Measurements from ENCODE around the gene BBS7. TPM values are rescaled to one million over a fixed set of nuclear protein-coding genes. Genes with fewer than 3 reads are reported as not detected.

The BBS7 gene
- polyA plus RNA-seq, 2 donors: 4.9 to 6.8 TPM

GRCh38 chr4:121877041-121877773 is 6.9 kb upstream of the BBS7 start:
- no peaks in the 10 kb centered on the region for H3K27me3 ChIP-seq (ENCODE audit: control insufficient read depth in 1 of 2, insufficient read depth in 2 of 2, low read length in 2 of 2)
- WGBS, 2 donors: 61 to 67% methylated on average over 4 of the region's 4 CpGs
- H3K36me3 ChIP-seq (ENCODE audit: control insufficient read depth in 2 of 2, insufficient read depth in 2 of 2, low read length in 1 of 2): no peaks in the 10 kb centered on the region
- H3K4me1 ChIP-seq (ENCODE audit: control insufficient read depth in 2 of 2, insufficient read depth in 2 of 2, low read length in 1 of 2): no peaks in the 10 kb centered on the region
- no peak overlapping the region for H3K27ac ChIP-seq (ENCODE audit: low read depth in 2 of 2, low read length in 1 of 2)
- no peaks in the 10 kb centered on the region for H3K9me3 ChIP-seq (ENCODE audit: control insufficient read depth in 2 of 2, insufficient read depth in 1 of 2, low read depth in 1 of 2, low read length in 1 of 2)
- H3K4me3 ChIP-seq (ENCODE audit: low read depth in 1 of 2, low read length in 2 of 2): no peak overlapping the region

GRCh38 chr4:121876070-121876469 is 5.8 kb upstream of the BBS7 start:
- no peak overlapping the region for H3K4me3 ChIP-seq (ENCODE audit: low read depth in 1 of 2, low read length in 2 of 2)
- H3K27me3 ChIP-seq (ENCODE audit: control insufficient read depth in 1 of 2, insufficient read depth in 2 of 2, low read length in 2 of 2): no peaks in the 10 kb centered on the region
- no peaks in the 10 kb centered on the region for H3K36me3 ChIP-seq (ENCODE audit: control insufficient read depth in 2 of 2, insufficient read depth in 2 of 2, low read length in 1 of 2)
- no peak overlapping the region for H3K27ac ChIP-seq (ENCODE audit: low read depth in 2 of 2, low read length in 1 of 2)
- WGBS, 2 donors: 92 to 97% methylated on average over 6 of the region's 6 CpGs
- H3K9me3 ChIP-seq (ENCODE audit: control insufficient read depth in 2 of 2, insufficient read depth in 1 of 2, low read depth in 1 of 2, low read length in 1 of 2): no peaks in the 10 kb centered on the region
- H3K4me1 ChIP-seq (ENCODE audit: control insufficient read depth in 2 of 2, insufficient read depth in 2 of 2, low read length in 1 of 2): no peaks in the 10 kb centered on the region

- H3K4me1 ChIP-seq (ENCODE audit: control insufficient read depth in 2 of 2, insufficient read depth in 2 of 2, low read length in 1 of 2): no peaks in the 10 kb centered on the region
- no peak overlapping the region for H3K4me3 ChIP-seq (ENCODE audit: low read depth in 1 of 2, low read length in 2 of 2)
- no peak overlapping the region for H3K27ac ChIP-seq (ENCODE audit: low read depth in 2 of 2, low read length in 1 of 2)
- H3K9me3 ChIP-seq (ENCODE audit: control insufficient read depth in 2 of 2, insufficient read depth in 1 of 2, low read depth in 1 of 2, low read length in 1 of 2): no peaks in the 10 kb centered on the region
- no peaks in the 10 kb centered on the region for H3K36me3 ChIP-seq (ENCODE audit: control insufficient read depth in 2 of 2, insufficient read depth in 2 of 2, low read length in 1 of 2)
- 62 to 89% methylated on average over 2 of the region's 2 CpGs for WGBS, 2 donors
- no peaks in the 10 kb centered on the region for H3K27me3 ChIP-seq (ENCODE audit: control insufficient read depth in 1 of 2, insufficient read depth in 2 of 2, low read length in 2 of 2)
These were observed 5.4 kb upstream of the BBS7 start for GRCh38 chr4:121875652-121876051.

DNA sequence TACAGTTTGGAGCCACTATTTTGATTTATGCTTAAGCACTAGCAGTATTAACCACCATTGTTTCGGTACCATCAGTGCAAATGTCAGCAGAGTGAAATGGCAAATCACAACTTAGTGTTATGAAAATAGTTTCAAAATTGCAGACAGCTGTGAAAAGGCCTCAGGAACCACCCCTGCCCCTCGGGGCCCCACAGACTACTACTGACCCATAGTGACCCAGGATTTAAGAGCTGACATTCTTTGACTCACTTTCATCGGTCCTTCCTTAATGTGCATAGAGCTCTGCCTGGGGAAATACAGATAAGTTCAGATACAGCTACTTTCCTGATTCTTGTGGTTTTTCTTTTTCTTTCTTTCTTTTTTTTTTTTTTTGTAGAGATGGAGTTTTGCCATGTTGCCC is 3.3 kb upstream of the BBS7 start:
- Histone ChIP-seq H3K27ac (ENCODE audit: low read depth in 2 of 2, low read length in 1 of 2) (no peak overlapping the region), H3K36me3 (ENCODE audit: control insufficient read depth in 2 of 2, insufficient read depth in 2 of 2, low read length in 1 of 2) (no peaks in the 10 kb centered on the region), H3K4me1 (ENCODE audit: control insufficient read depth in 2 of 2, insufficient read depth in 2 of 2, low read length in 1 of 2) (peaks cover 2 to 4% of the 10 kb centered on the region in 2 donors), H3K27me3 (ENCODE audit: control insufficient read depth in 1 of 2, insufficient read depth in 2 of 2, low read length in 2 of 2) (no peaks in the 10 kb centered on the region), H3K9me3 (ENCODE audit: control insufficient read depth in 2 of 2, insufficient read depth in 1 of 2, low read depth in 1 of 2, low read length in 1 of 2) (no peaks in the 10 kb centered on the region), H3K4me3 (ENCODE audit: low read depth in 1 of 2, low read length in 2 of 2) (no peak overlapping the region)
- WGBS, 2 donors: 48 to 53% methylated on average over 3 of the region's 3 CpGs

- Histone ChIP-seq H3K27ac (ENCODE audit: low read depth in 2 of 2, low read length in 1 of 2) (no peak overlapping the region), H3K4me3 (ENCODE audit: low read depth in 1 of 2, low read length in 2 of 2) (no peak overlapping the region), H3K36me3 (ENCODE audit: control insufficient read depth in 2 of 2, insufficient read depth in 2 of 2, low read length in 1 of 2) (peaks cover 0 to 3% of the 10 kb centered on the region in 2 donors), H3K27me3 (ENCODE audit: control insufficient read depth in 1 of 2, insufficient read depth in 2 of 2, low read length in 2 of 2) (no peaks in the 10 kb centered on the region), H3K9me3 (ENCODE audit: control insufficient read depth in 2 of 2, insufficient read depth in 1 of 2, low read depth in 1 of 2, low read length in 1 of 2) (no peaks in the 10 kb centered on the region), H3K4me1 (ENCODE audit: control insufficient read depth in 2 of 2, insufficient read depth in 2 of 2, low read length in 1 of 2) (no peaks in the 10 kb centered on the region)
- 87 to 89% methylated on average over 7 of the region's 7 CpGs for WGBS, 2 donors
These were observed 6.5 kb downstream of the BBS7 start for GRCh38 chr4:121863799-121864198.

- Histone ChIP-seq H3K27me3 (ENCODE audit: control insufficient read depth in 1 of 2, insufficient read depth in 2 of 2, low read length in 2 of 2) (no peaks in the 10 kb centered on the region), H3K36me3 (ENCODE audit: control insufficient read depth in 2 of 2, insufficient read depth in 2 of 2, low read length in 1 of 2) (peaks cover 0 to 3% of the 10 kb centered on the region in 2 donors), H3K4me1 (ENCODE audit: control insufficient read depth in 2 of 2, insufficient read depth in 2 of 2, low read length in 1 of 2) (no peaks in the 10 kb centered on the region), H3K27ac (ENCODE audit: low read depth in 2 of 2, low read length in 1 of 2) (no peak overlapping the region), H3K4me3 (ENCODE audit: low read depth in 1 of 2, low read length in 2 of 2) (no peak overlapping the region), H3K9me3 (ENCODE audit: control insufficient read depth in 2 of 2, insufficient read depth in 1 of 2, low read depth in 1 of 2, low read length in 1 of 2) (no peaks in the 10 kb centered on the region)
- WGBS, 2 donors: 91 to 95% methylated on average over 2 of the region's 2 CpGs
These were observed 8.8 kb downstream of the BBS7 start for GRCh38 chr4:121861426-121861825.

- Histone ChIP-seq H3K4me3 (ENCODE audit: low read depth in 1 of 2, low read length in 2 of 2) (no peak overlapping the region), H3K36me3 (ENCODE audit: control insufficient read depth in 2 of 2, insufficient read depth in 2 of 2, low read length in 1 of 2) (peaks cover 0 to 3% of the 10 kb centered on the region in 2 donors), H3K27ac (ENCODE audit: low read depth in 2 of 2, low read length in 1 of 2) (no peak overlapping the region), H3K27me3 (ENCODE audit: control insufficient read depth in 1 of 2, insufficient read depth in 2 of 2, low read length in 2 of 2) (no peaks in the 10 kb centered on the region), H3K9me3 (ENCODE audit: control insufficient read depth in 2 of 2, insufficient read depth in 1 of 2, low read depth in 1 of 2, low read length in 1 of 2) (no peaks in the 10 kb centered on the region), H3K4me1 (ENCODE audit: control insufficient read depth in 2 of 2, insufficient read depth in 2 of 2, low read length in 1 of 2) (no peaks in the 10 kb centered on the region)
These were observed 10.2 kb downstream of the BBS7 start for GRCh38 chr4:121860121-121860520.

DNA sequence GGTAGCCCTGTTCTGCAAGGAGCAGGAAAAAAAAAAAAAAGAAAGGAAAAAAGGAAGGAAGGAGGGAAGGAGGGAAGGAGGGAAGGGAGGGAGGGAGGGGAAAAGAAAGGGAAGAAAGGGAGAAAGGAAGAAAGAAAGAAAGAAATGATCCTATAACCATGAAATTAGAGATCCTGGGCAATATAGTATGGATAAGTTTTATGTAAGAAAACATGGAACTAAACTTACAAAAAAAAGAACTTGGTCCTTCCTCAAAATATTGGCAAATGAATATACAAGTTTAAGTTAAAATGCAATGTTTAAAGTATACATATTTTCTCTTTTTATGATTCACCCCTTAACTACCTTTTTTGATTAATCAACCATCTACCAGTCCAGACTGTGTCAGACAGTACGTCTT is 18.9 kb downstream of the BBS7 start:
- no peaks in the 10 kb centered on the region for H3K9me3 ChIP-seq (ENCODE audit: control insufficient read depth in 2 of 2, insufficient read depth in 1 of 2, low read depth in 1 of 2, low read length in 1 of 2)
- H3K4me1 ChIP-seq (ENCODE audit: control insufficient read depth in 2 of 2, insufficient read depth in 2 of 2, low read length in 1 of 2): no peaks in the 10 kb centered on the region
- no peak overlapping the region for H3K27ac ChIP-seq (ENCODE audit: low read depth in 2 of 2, low read length in 1 of 2)
- H3K27me3 ChIP-seq (ENCODE audit: control insufficient read depth in 1 of 2, insufficient read depth in 2 of 2, low read length in 2 of 2): no peaks in the 10 kb centered on the region
- WGBS, 2 donors: 93 to 95% methylated on average over 1 of the region's 1 CpG
- no peak overlapping the region for H3K4me3 ChIP-seq (ENCODE audit: low read depth in 1 of 2, low read length in 2 of 2)
- H3K36me3 ChIP-seq (ENCODE audit: control insufficient read depth in 2 of 2, insufficient read depth in 2 of 2, low read length in 1 of 2): peaks cover 0 to 6% of the 10 kb centered on the region in 2 donors

GRCh38 chr4:121846662-121847061 is 23.6 kb downstream of the BBS7 start:
- H3K27me3 ChIP-seq (ENCODE audit: control insufficient read depth in 1 of 2, insufficient read depth in 2 of 2, low read length in 2 of 2): no peaks in the 10 kb centered on the region
- no peaks in the 10 kb centered on the region for H3K9me3 ChIP-seq (ENCODE audit: control insufficient read depth in 2 of 2, insufficient read depth in 1 of 2, low read depth in 1 of 2, low read length in 1 of 2)
- H3K4me1 ChIP-seq (ENCODE audit: control insufficient read depth in 2 of 2, insufficient read depth in 2 of 2, low read length in 1 of 2): no peaks in the 10 kb centered on the region
- no peak overlapping the region for H3K4me3 ChIP-seq (ENCODE audit: low read depth in 1 of 2, low read length in 2 of 2)
- WGBS, 2 donors: 86 to 90% methylated on average over 6 of the region's 6 CpGs
- peaks cover 4 to 9% of the 10 kb centered on the region in 2 donors for H3K36me3 ChIP-seq (ENCODE audit: control insufficient read depth in 2 of 2, insufficient read depth in 2 of 2, low read length in 1 of 2)
- H3K27ac ChIP-seq (ENCODE audit: low read depth in 2 of 2, low read length in 1 of 2): no peak overlapping the region

DNA sequence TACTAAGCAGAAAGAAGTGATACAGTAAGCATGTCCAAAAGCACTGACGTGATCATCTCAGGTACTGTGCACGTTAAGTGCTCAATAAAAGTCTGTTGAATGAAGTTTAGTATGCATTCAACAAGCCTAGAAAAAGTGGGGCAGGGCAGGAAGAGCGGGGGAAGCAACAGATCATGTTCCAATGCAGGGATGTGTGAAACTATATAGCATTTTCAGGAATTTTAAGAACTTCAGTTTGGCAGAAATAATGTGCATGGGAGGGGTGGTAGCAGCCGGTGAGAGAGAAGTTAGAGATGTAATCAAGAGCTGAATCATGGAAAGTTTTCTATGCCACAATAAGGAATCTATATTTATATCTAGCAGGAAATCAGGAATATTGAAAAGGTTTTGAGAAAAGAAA is 27.4 kb downstream of the BBS7 start:
- WGBS, 2 donors: 94 to 96% methylated on average over 4 of the region's 4 CpGs
- peaks cover 4 to 6% of the 10 kb centered on the region in 2 donors for H3K36me3 ChIP-seq (ENCODE audit: control insufficient read depth in 2 of 2, insufficient read depth in 2 of 2, low read length in 1 of 2)
- H3K9me3 ChIP-seq (ENCODE audit: control insufficient read depth in 2 of 2, insufficient read depth in 1 of 2, low read depth in 1 of 2, low read length in 1 of 2): no peaks in the 10 kb centered on the region
- H3K27me3 ChIP-seq (ENCODE audit: control insufficient read depth in 1 of 2, insufficient read depth in 2 of 2, low read length in 2 of 2): no peaks in the 10 kb centered on the region
- H3K27ac ChIP-seq (ENCODE audit: low read depth in 2 of 2, low read length in 1 of 2): no peak overlapping the region
- no peaks in the 10 kb centered on the region for H3K4me1 ChIP-seq (ENCODE audit: control insufficient read depth in 2 of 2, insufficient read depth in 2 of 2, low read length in 1 of 2)
- no peak overlapping the region for H3K4me3 ChIP-seq (ENCODE audit: low read depth in 1 of 2, low read length in 2 of 2)

Measured in esophagus (tissue), 2 donors.